ENCODE results near the gene SIPA1.
A peak's percentile ranks its signal among the peaks of the same experiment; 100 is the strongest.

The SIPA1 gene

GRCh38 chr11:65637794-65638419 lies at the start of gene SIPA1:
Gene SIPA1 (plus strand): TSS chr11:65638101. CDS start chr11:65640922, 2,821 bp downstream.
- DNase-seq (ENCODE audit: low read depth in 2 of 2) = peak; percentile 70 to 73

GRCh38 chr11:65588199-65589054 lies 49.5 kb upstream of the SIPA1 start:
- DNase-seq (ENCODE audit: low read depth in 2 of 2) = peak; percentile 71 to 79

- peak in 1 of 2 donors; percentile 57 for DNase-seq (ENCODE audit: low read depth in 2 of 2)
These were observed 48.3 kb upstream of the SIPA1 start for GRCh38 chr11:65589444-65590239.

DNA sequence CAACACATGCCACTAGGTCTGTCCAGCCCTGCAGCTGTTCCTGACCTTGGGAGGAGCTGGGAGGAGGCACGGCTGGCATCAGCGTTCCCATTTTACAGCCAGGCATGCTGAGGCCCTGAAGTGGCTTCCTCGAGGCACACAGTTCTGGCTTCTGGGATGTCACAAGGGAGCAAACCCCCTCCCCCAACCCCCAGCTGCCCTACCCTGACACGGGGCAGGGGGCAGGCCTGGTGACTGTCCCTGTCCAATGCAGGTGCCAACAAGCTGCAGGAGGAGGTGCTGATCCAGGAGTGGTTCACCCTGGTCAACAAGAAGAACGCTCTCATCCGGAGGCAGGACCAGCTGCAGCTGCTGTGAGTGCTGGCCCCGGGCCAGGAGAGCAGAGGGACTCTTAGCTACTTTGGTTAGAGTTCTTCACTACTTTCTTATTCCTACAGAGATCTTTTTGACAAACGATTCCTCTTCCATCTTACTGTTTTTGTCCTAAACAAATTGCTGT lies 47.6 kb upstream of the SIPA1 start:
- DNase-seq (ENCODE audit: low read depth in 2 of 2) = no peak

- DNase-seq (ENCODE audit: low read depth in 2 of 2) = no peak
These were observed 45.7 kb upstream of the SIPA1 start for GRCh38 chr11:65591939-65592857.

- DNase-seq (ENCODE audit: low read depth in 2 of 2) = no peak
These were observed 44.9 kb upstream of the SIPA1 start for GRCh38 chr11:65592858-65593517.

GRCh38 chr11:65593518-65594414 lies 44.1 kb upstream of the SIPA1 start:
- DNase-seq (ENCODE audit: low read depth in 2 of 2) = no peak

DNA sequence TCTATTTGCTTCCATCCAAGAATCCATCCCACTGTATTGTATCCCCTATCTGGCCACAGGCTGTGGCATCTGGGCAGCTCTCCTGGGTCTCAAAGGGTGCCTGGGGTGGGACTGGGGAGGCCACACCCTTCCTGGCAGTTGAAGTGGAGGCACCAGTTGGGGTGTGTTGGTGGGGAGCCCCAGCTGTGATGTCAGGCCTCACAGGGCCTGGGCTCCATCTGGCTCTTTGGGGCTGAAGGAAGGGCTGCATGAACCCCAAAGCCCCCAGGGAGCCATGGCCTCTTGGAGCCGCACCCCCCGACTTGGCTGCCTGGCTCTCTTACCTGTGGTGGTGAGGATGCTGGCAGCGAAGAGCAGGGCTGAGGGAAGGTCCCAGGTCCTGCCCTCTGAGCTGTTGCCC lies 42.8 kb upstream of the SIPA1 start:
- DNase-seq (ENCODE audit: low read depth in 2 of 2) = no peak

DNA sequence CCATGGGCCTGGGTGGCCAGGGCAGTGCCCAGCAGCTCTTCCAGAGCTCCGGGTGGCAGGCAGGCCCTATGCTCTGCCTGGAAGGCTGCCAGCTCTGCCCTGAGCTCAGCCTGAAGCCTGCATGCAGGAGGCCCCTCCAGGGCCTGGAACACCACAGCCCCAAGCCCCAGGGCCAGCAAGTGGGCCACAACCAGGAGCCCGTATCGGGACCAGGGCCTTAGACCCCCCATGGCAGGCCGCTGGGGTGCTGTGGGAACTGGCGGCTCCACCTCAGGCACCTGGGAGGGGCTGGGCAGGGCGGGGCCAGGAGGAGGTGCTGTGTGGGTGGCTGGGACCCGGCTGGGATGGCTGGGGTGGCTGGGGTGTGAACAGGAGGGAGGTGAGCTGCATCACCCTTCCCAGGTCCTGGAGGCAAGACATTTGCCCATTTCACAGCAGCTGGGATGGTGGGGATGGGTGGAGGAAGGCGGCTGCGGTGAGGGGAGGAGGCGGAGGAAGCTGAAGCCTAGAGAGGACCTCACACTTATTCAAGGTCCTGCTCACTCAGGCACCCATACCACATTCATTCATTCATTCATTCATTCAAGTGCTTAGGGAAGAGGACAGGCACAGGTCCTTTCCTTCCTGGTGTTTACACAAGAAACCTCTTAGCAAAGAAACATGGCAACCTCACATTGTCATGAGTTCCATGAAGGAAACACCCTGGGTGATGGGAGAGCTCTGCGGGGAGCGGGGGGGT lies 42.2 kb upstream of the SIPA1 start, which contains the start of gene KCNK7:
KCNK7 (minus strand) TSS at position 258 of the 739 bp plus-strand sequence; CDS start at position 230, 28 bp downstream.
- no peak for DNase-seq (ENCODE audit: low read depth in 2 of 2)

- DNase-seq (ENCODE audit: low read depth in 2 of 2) = no peak
These were observed 41.4 kb upstream of the SIPA1 start for GRCh38 chr11:65596520-65596919.

DNA sequence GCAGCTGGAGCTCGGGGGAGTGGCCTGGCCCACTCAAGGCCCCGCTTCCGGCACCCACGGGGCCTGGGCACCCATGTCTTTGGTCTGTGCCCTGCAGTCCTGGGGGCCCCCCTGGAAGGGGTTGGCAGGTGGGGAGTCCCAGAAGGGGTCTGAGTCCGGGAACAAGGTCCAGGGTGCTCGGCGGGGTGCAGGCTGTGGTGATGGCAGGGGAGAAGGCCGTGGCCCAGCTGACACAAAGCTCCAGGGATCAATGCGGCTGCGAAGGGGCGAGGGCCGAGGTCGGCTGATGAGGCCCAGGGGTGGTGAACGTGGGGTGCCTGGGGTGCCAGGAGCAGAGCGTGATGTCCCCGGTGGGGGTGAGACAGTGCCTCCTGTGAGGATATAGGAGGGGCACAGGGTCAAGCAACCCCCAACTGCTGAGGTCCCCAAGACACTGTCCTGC lies 39.6 kb upstream of the SIPA1 start:
- DNase-seq (ENCODE audit: low read depth in 2 of 2) = no peak

DNA sequence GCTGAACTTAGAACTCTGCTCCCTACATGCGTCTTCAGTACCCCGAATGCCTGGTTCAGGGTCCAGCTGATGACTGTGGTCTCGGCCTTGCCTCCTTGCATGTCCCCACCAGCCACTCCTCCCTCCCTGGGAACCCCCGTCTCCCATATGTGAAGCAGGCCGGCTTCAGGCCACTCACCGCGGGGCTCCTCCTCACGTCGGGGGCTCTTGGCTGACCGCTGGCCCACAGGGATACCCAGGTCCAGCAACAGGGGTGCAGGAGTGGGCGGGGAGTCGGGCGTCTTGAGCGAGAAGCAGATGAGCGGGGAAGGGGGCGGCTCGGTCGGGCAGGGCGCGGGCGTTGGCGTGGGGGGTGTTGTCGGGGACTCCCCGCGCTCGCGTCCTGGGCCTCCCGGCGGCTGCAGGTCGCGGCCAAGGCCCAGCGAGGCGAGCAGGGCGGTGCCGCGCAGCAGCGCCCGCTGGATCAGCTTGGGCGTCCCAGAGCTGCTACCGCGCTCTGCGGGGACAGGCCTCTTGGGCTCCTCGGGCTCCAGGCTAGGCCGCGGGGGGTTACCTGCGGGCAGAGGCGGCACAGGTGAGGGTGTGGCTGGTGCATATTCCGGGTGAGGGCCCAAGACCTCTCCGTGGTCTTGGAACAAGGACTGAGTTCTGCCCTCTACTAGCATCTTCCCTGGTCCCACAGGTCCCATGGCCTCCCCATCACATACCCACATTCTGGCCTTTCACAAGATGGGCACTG lies 38.5 kb upstream of the SIPA1 start:
- no peak for DNase-seq (ENCODE audit: low read depth in 2 of 2)

DNA sequence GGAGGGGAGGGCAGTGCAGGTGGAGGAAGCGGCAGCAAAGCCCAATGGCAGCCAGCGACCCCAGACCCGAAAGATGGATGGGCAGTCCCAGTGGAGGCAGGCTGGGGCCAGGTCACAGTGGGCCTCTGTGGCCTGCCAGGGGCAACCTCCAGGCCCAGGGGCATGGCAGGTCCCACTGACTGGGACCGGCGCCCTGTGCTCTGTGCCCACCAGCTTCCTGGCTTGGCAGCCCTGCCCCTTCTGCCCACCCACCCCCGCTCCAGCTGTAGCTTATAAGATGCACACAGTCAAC lies 38.0 kb upstream of the SIPA1 start:
- DNase-seq (ENCODE audit: low read depth in 2 of 2) = no peak

GRCh38 chr11:65604258-65604657 lies 33.6 kb upstream of the SIPA1 start:
- DNase-seq (ENCODE audit: low read depth in 2 of 2) = no peak

DNA sequence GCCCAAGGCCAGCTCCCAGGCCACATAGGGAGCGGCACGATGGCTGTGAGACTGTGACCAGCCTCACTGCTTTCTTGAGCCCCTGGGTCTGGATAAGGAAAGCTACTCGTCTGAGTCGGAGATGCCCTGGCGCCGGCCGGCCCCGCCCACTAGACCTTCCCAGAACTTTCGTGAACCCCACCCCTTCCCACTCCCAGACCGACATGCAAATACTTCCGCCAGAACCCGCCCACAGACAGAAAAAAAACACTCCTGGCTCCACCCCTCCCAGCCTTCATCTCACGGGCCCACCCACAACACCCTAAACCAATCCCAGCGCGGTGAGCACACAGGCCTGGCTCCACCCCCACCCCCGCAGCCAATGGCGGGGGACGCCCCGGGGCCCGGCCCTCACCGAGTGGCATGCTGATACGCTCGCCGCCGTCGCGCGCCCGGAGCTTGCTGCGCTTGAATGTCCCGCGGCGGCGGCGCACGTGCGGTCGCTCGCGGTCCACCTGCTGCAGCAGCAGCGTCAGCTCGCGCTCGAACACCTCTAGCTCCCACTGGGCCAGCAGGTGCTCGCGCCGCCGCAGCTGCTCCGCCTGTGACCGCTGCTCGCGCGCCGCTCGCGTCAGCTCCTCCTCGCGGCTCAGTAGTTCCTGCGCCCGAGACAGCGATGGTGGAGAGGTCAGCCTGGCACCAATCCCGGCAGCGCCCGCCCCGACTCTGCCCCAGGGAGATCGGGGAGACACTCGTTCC lies 30.9 kb upstream of the SIPA1 start:
- DNase-seq (ENCODE audit: low read depth in 2 of 2) = no peak

GRCh38 chr11:65607614-65608426 lies 30.1 kb upstream of the SIPA1 start:
- DNase-seq (ENCODE audit: low read depth in 2 of 2) = no peak

- DNase-seq (ENCODE audit: low read depth in 2 of 2) = no peak
These were observed 28.7 kb upstream of the SIPA1 start for GRCh38 chr11:65609229-65609628.

Data from stimulated activated CD8-positive, alpha-beta memory T cell treated with anti-CD3 and anti-CD28 coated beads, Interleukin-2, amount 100 ng/mL, for 48 hours (primary cell).